Stomach (tissue), 9 donors: ENCODE measurements around the gene RPL41. TPM values are rescaled to one million over a fixed set of nuclear protein-coding genes. Genes with fewer than 3 reads are reported as not detected.

Experiments used
- DNase-seq, 2 donors: peaks; one replicate each; pipeline versions ENCODE4 v3.0.0 to v3.0.0-alpha.2; 2013 to 2019
- H3K27ac ChIP-seq, 5 donors: fragments of 200-600 bp in 4 of 5; sonication (generic) in 4 of 5; one replicate each; pipeline ENCODE4 v1.5.1; 2013 to 2019; ENCODE audit warnings: mild to moderate bottlenecking in 1 of 5, moderate library complexity in 1 of 5
- H3K27me3 ChIP-seq, 3 donors: fragments of 200-600 bp; sonication (generic); one replicate each; pipeline ENCODE4 v1.5.1; 2017 to 2019; ENCODE audit warnings: mixed run types in 1 of 3
- H3K36me3 ChIP-seq, 4 donors: fragments of 200-600 bp; sonication (generic); 1 replicate in 3 of 4; 2 replicates in 1 of 4; pipeline ENCODE4 v1.5.1; 2016 to 2019
- H3K4me1 ChIP-seq, 4 donors: fragments of 200-600 bp; sonication (generic); one replicate each; pipeline ENCODE4 v1.5.1; 2016 to 2019
- H3K4me3 ChIP-seq, 4 donors: fragments of 200-600 bp; sonication (generic) in 3 of 4; one replicate each; pipeline ENCODE4 v1.5.1; 2016 to 2019; ENCODE audit warnings: mild to moderate bottlenecking in 1 of 4
- H3K9me3 ChIP-seq, 4 donors: fragments of 200-600 bp; sonication (generic); one replicate each; pipeline ENCODE4 v1.5.1; 2016 to 2019
- EP300 ChIP-seq: sonication (generic); formaldehyde crosslinking; IDR thresholded peaks from one replicate; pipeline ENCODE4 v1.6.1; 2017; ENCODE audit warnings: antibody characterized with exemption
- POLR2A ChIP-seq, 4 donors: fragments of 450-650 bp; IDR thresholded peaks; one replicate each; pipeline ENCODE4 v1.6.1; 2016; ENCODE audit warnings: antibody characterized with exemption in 4 of 4, control low read depth in 2 of 4, mild to moderate bottlenecking in 1 of 4, moderate library complexity in 1 of 4
- POLR2AphosphoS5 ChIP-seq, 3 donors: sonication (generic); formaldehyde crosslinking; IDR thresholded peaks; one replicate each; pipeline ENCODE4 v1.6.1; 2016; ENCODE audit warnings: antibody characterized with exemption in 3 of 3
- WGBS, 5 donors: extraction: QIAGEN DNeasy Blood & Tissue Kit in 3 of 5; methylation state at CpG; one replicate each; pipeline versions ENCODE4 v1.1.5 to v1.1.7; 2013 to 2018; 5-methylcytosine and 5-hydroxymethylcytosine counted together
- intact Hi-C: fragments of 100-400 bp; cut with DNase I; formaldehyde crosslinking; loops from one replicate; pipeline ENCODE4 v1.15.1; 2023; ENCODE audit warnings: low total_unique reads
- polyA plus RNA-seq, 3 donors: library from polyadenylated mRNA; stranded (reverse); fragments of 200-250 nt; gene quantifications; one replicate each; pipeline ENCODE4 v1.2.3, GENCODE V29; 2013
- total RNA-seq, 5 donors: library from RNA; depleted of rRNA; stranded (reverse); fragments of >200 nt; gene quantifications; one replicate each; pipeline versions ENCODE4 v1.1.0 to v1.2.3, GENCODE V29; 2014 to 2016
- TF ChIP-seq, protein P1 (sequence below), 7 experiments: fragments of 450-650 bp in 4 of 7; fragments of 200-600 bp in 3 of 7; sonication (generic) in 3 of 7; IDR thresholded peaks; one replicate each; pipeline ENCODE4 v1.5.1; 2016 to 2019; ENCODE audit warnings: antibody characterized with exemption in 7 of 7, control low read depth in 2 of 7, mild to moderate bottlenecking in 1 of 7
- donor health status: healthy with polysubstance abuse.
- donor health status: Bipolar disorder and iron deficiency.
- donor health status: healthy.

The RPL41 gene
- total and polyA plus RNA-seq, 8 donors: 1,483 to 8,449 (median 3,157) TPM

DNA sequence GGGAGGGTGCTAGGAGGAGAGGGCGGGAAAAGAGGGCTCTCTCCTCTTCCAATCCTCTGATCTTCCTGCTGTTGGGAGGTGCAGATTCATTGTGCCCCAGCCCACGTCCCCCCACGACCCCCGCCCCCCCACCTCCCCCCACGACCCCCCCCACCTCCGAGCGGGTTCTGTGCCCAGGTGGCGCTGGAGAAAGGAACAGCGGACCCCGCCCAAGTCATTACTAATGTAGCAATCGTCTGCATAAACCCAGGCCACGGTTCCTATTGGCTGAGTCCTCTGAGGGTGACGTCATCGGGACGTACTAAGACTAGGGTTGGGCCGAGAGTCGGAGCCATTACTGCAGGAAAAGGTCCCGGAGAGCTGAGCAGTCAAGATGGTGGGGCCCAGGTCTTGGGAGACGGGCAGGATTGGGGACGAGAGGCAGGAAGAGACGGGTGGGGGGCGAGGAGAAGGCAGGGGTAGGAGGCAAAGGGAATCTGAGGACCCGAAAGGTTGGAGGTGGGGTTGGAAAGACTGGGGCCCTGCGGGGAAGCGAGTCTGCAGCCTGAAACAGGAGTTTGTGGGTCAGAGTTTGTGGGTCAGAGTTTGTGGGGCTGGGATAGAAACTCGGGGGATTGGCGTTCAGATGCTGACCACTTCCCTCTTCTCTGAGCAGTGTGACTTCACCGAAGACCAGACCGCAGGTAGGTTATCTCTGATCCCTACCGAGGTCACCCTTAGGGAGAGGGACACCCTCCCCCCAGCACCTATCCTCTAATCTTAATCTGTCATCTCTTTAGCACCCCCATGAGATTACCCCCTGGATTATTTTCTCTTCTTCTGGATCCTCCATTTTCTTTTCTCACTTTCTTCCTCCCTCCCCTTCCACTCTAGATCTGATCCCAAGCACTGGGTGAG is 41.8 kb downstream of the RPL41 start, which contains the start of gene MYL6:
TSS of gene MYL6 (plus strand) at position 331 of the 897 bp plus-strand sequence. CDS start at position 374, 43 bp downstream.
- intact Hi-C loops: no loop called here
- WGBS, 5 donors: 0 to 1% (median 0%) methylated on average over 27 to 30 of the region's 30 CpGs
- peak in 3 of 4 donors; percentile 95 to 99 (median 99) for TF ChIP-seq POLR2A (IDR thresholded peaks at IDR 0.05)
- TF ChIP-seq, protein P1, sequence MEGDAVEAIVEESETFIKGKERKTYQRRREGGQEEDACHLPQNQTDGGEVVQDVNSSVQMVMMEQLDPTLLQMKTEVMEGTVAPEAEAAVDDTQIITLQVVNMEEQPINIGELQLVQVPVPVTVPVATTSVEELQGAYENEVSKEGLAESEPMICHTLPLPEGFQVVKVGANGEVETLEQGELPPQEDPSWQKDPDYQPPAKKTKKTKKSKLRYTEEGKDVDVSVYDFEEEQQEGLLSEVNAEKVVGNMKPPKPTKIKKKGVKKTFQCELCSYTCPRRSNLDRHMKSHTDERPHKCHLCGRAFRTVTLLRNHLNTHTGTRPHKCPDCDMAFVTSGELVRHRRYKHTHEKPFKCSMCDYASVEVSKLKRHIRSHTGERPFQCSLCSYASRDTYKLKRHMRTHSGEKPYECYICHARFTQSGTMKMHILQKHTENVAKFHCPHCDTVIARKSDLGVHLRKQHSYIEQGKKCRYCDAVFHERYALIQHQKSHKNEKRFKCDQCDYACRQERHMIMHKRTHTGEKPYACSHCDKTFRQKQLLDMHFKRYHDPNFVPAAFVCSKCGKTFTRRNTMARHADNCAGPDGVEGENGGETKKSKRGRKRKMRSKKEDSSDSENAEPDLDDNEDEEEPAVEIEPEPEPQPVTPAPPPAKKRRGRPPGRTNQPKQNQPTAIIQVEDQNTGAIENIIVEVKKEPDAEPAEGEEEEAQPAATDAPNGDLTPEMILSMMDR (IDR thresholded peaks at IDR 0.05): no peak
- peak; percentile 100 for TF ChIP-seq POLR2AphosphoS5 (IDR thresholded peaks at IDR 0.05)
- H3K4me1 ChIP-seq: peaks cover 31 to 63% (median 55%) of the 10 kb centered on the region in 4 donors
- no peaks in the 10 kb centered on the region for H3K9me3 ChIP-seq
- H3K36me3 ChIP-seq: peaks cover 39 to 41% (median 39%) of the 10 kb centered on the region in 4 donors
- peak; percentile 98 to 99 for DNase-seq
- H3K27ac ChIP-seq: peak within 1 kb of the TSS; percentile 95 to 99 (median 97)
- no peaks in the 10 kb centered on the region for H3K27me3 ChIP-seq
- peak within 1 kb of the TSS; percentile 71 to 85 (median 74) for H3K4me3 ChIP-seq

DNA sequence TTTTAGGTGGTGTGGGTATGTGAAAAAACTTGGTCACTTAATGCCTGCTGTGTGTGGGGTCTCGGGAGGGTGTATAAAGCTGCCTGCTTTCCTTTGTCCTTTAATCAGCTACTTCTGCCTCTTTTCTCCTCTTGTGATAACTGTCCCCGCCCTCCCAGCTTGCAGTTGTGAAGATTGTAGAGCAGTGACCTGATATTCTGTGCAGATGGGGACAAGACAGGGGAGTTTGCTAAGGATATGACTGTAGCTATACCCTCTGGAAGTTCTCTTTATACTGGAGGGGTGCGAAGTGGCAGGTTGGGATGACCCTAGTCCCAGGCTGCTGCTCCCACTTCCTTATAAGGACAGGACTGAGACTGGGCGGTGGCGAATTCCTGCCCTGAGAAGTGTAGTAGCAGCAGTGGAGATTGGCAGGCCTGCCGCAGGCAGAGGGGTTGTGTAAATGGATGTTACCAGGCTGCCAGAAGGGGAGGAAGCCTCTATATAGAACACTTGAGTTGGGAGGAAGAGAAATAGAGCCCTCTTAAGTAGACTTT is 42.6 kb downstream of the RPL41 start:
- no peaks in the 10 kb centered on the region for H3K9me3 ChIP-seq
- WGBS, 5 donors: 0 to 1% (median 0%) methylated on average over 6 of the region's 6 CpGs
- peaks cover 46 to 48% (median 46%) of the 10 kb centered on the region in 4 donors for H3K36me3 ChIP-seq
- peaks cover 31 to 63% (median 50%) of the 10 kb centered on the region in 4 donors for H3K4me1 ChIP-seq
- peak overlapping the region; percentile 71 to 85 (median 74) for H3K4me3 ChIP-seq
- no peaks in the 10 kb centered on the region for H3K27me3 ChIP-seq
- intact Hi-C loops: no loop called here
- peak overlapping the region; percentile 95 to 99 (median 97) for H3K27ac ChIP-seq
- DNase-seq: peak; percentile 82 to 91
- TF ChIP-seq POLR2AphosphoS5 (IDR thresholded peaks at IDR 0.05) (peak; percentile 43 to 82 (median 76)), POLR2A (IDR thresholded peaks at IDR 0.05) (no peak), EP300 (no peak)
- TF ChIP-seq, protein P1 (IDR thresholded peaks at IDR 0.05): no peak

DNA sequence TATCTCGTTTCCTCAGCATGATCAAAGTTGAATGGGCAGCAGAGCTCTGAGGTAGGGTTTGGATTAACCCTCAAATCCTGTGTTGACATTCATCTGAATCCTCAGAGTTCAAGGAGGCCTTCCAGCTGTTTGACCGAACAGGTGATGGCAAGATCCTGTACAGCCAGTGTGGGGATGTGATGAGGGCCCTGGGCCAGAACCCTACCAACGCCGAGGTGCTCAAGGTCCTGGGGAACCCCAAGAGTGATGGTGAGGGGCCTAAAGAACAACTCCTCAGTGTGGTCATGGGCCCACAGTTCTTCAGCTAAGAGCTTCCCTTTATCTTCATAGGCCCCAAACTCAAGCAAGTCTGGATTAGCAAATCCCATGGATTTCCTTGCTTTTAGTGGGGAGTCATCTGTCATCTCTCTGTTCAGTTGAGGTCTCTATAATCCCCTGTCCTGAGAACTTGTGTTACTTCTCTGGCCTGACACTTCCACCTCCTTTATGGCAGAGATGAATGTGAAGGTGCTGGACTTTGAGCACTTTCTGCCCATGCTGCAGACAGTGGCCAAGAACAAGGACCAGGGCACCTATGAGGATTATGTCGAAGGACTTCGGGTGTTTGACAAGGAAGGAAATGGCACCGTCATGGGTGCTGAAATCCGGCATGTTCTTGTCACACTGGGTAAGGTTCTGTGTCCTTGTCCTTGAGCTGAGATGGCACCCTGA is 43.2 kb downstream of the RPL41 start:
- WGBS, 5 donors: 8 to 21% (median 15%) methylated on average over 8 of the region's 8 CpGs
- peaks cover 52 to 54% (median 52%) of the 10 kb centered on the region in 4 donors for H3K36me3 ChIP-seq
- DNase-seq: peak in 1 of 2 donors; percentile 17

More for the DNA sequence above, 43.2 kb downstream of the RPL41 start:
- TF ChIP-seq EP300 (no peak), POLR2A (IDR thresholded peaks at IDR 0.05) (no peak), POLR2AphosphoS5 (IDR thresholded peaks at IDR 0.05) (no peak)
- TF ChIP-seq, protein P1 (IDR thresholded peaks at IDR 0.05): no peak
- no peaks in the 10 kb centered on the region for H3K27me3 ChIP-seq
- H3K27ac ChIP-seq: peak overlapping the region; percentile 95 to 99 (median 97)
- peak overlapping the region; percentile 71 to 85 (median 74) for H3K4me3 ChIP-seq
- peaks cover 31 to 69% (median 49%) of the 10 kb centered on the region in 4 donors for H3K4me1 ChIP-seq
- H3K9me3 ChIP-seq: no peaks in the 10 kb centered on the region
- intact Hi-C loops: loop anchor here (5.0 kb wide), 1 partner anchor 37 kb away; no protein-coding TSS in a partner anchor
